ES-I3 (cell line): ENCODE results near the gene CEPT1.

Source experiments
- H3K36me3 ChIP-seq: 2 replicates; pipeline ENCODE4 v1.6.1; 2013; ENCODE audit warnings: mild to moderate bottlenecking, low read length, control low read depth, moderate library complexity; ENCODE audit not compliant: insufficient read depth
- H3K4me1 ChIP-seq: 2 replicates; pipeline ENCODE4 v1.6.1; 2013; ENCODE audit warnings: mild to moderate bottlenecking, control low read depth, low read length; ENCODE audit not compliant: insufficient read depth
- H3K9ac ChIP-seq: 2 replicates; pipeline ENCODE4 v1.6.1; 2013; ENCODE audit warnings: low read depth, mild to moderate bottlenecking, low read length, moderate library complexity
- H3K9me3 ChIP-seq: 2 replicates; pipeline ENCODE4 v1.6.1; 2013; ENCODE audit warnings: mild to moderate bottlenecking, low read length, moderate library complexity; ENCODE audit not compliant: control insufficient read depth, insufficient read depth

Gene CEPT1

GRCh38 chr1:111139324-111139955 lies 583 bp upstream of the CEPT1 start:
- H3K4me1 ChIP-seq: peaks cover 15% of the 10 kb centered on the region; the same call in 1 of the 2 replicates
- H3K9ac ChIP-seq: peak overlapping the region; percentile 78
- no peaks in the 10 kb centered on the region for H3K9me3 ChIP-seq
- H3K36me3 ChIP-seq: peaks cover 10% of the 10 kb centered on the region

DNA sequence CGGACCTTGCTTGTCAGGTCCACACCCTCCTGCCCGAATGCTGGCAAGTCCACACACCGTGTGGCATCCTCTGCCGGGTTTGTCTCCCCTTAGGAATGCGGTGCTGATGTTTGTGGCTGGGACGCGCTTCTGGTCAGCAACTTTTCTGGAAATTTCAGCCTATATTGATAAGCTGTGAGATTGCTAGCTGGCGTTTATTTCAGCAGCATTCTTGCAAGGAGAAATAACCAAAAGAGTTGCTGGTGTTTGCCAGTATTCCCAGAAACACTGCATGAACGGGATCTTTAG lies 601 bp downstream of the CEPT1 start:
- peak overlapping the region; percentile 78 for H3K9ac ChIP-seq
- H3K9me3 ChIP-seq: no peaks in the 10 kb centered on the region
- peaks cover 15% of the 10 kb centered on the region; the same call in 1 of the 2 replicates for H3K4me1 ChIP-seq
- H3K36me3 ChIP-seq: peaks cover under 1% of the 10 kb centered on the region; the same call in 1 of the 2 replicates

DNA sequence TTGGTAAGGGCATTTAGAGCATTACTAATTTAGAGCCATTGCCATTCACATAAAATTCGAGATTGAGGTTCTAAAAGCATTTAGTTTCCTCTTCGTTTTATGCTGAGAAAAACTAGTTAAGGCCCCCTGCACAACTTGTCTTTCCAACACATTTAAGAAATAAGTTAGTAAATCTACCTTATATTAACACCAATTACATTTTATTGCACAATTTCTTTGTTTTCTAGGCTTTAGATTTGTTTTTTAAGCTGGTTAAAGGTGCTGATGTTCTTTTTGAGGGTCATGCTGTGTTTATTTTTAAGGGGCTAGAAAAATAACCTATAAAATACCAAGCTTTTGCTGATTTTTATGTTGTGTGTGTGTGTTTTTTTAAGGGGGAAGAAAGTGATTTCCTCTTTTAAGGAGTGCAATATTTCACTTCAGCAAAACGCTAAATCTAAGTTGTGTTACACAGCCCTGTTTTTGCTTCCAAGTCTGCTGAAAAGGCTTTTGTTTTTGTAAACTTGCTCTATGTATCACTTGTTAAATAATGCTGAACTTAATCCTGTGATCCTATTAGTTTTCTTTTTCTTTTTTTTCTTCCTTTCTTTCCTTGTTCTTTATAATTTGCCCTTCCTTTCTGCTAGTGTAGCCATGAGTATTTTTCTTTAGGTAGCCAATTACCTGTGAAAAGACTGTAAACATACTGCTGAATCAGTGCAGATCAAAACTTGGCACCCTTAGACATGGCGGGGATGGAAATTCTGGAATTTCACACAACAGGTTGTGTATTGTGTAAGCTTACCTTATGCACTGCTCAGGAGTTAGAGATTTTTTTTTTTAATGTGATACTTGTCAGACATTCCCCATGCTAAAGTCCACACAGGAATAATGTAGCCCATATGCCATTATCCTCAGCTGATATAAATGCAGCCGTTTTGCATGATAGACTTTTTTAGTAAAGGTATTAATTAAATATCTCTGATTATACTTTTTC lies 1.5 kb downstream of the CEPT1 start:
- H3K4me1 ChIP-seq: peaks cover 15% of the 10 kb centered on the region; the same call in 1 of the 2 replicates
- H3K36me3 ChIP-seq: no peaks in the 10 kb centered on the region; the same call in 1 of the 2 replicates
- H3K9ac ChIP-seq: peak overlapping the region; percentile 78
- no peaks in the 10 kb centered on the region for H3K9me3 ChIP-seq

- Histone ChIP-seq H3K36me3 (no peaks in the 10 kb centered on the region; the same call in 1 of the 2 replicates), H3K4me1 (peaks cover 15% of the 10 kb centered on the region; the same call in 1 of the 2 replicates), H3K9ac (no peak overlapping the region)
These were observed 2.4 kb downstream of the CEPT1 start for GRCh38 chr1:111142356-111142975.

GRCh38 chr1:111145542-111145941 lies 5.5 kb downstream of the CEPT1 start:
- Histone ChIP-seq H3K36me3 (peaks cover 8% of the 10 kb centered on the region), H3K4me1 (peaks cover 15% of the 10 kb centered on the region; the same call in 1 of the 2 replicates), H3K9me3 (no peaks in the 10 kb centered on the region), H3K9ac (no peak overlapping the region)

More at GRCh38 chr1:111142356-111142975, 2.4 kb downstream of the CEPT1 start:
- no peaks in the 10 kb centered on the region for H3K9me3 ChIP-seq

GRCh38 chr1:111145963-111146768 lies 6.1 kb downstream of the CEPT1 start:
- no peak overlapping the region for H3K9ac ChIP-seq
- peaks cover 15% of the 10 kb centered on the region; the same call in 1 of the 2 replicates for H3K4me1 ChIP-seq
- no peaks in the 10 kb centered on the region for H3K9me3 ChIP-seq
- peaks cover 8% of the 10 kb centered on the region for H3K36me3 ChIP-seq

- peaks cover 6% of the 10 kb centered on the region; the same call in 1 of the 2 replicates for H3K4me1 ChIP-seq
- H3K36me3 ChIP-seq: peaks cover 8% of the 10 kb centered on the region
- no peaks in the 10 kb centered on the region for H3K9me3 ChIP-seq
- no peak overlapping the region for H3K9ac ChIP-seq
These were observed 7.9 kb downstream of the CEPT1 start for GRCh38 chr1:111147948-111148347.

DNA sequence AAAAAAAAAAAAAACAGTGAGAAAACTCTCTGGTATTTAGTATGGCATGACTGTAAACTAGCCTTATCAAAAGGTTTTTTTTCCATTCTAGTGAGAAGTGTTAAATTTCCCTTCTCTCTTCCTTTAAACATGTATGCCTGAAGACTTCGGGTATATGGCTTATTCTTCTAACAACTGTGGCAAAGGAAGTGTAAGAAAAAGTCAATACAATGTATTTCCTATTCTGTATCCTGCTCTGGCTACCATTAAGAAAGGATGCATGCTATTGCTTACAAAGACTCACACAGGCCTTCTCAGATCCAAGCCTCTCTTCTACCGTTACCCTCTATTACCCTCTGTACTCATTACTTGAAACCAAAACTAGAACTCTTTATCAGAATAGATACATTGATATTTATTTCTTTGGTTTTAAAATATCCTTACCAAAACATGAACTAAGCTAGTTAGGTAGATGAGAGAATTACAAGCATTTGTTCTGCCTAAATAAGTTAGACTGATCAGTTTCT lies 8.4 kb downstream of the CEPT1 start:
- H3K4me1 ChIP-seq: peaks cover 6% of the 10 kb centered on the region; the same call in 1 of the 2 replicates
- H3K36me3 ChIP-seq: peaks cover 11% of the 10 kb centered on the region
- no peak overlapping the region for H3K9ac ChIP-seq
- H3K9me3 ChIP-seq: no peaks in the 10 kb centered on the region

DNA sequence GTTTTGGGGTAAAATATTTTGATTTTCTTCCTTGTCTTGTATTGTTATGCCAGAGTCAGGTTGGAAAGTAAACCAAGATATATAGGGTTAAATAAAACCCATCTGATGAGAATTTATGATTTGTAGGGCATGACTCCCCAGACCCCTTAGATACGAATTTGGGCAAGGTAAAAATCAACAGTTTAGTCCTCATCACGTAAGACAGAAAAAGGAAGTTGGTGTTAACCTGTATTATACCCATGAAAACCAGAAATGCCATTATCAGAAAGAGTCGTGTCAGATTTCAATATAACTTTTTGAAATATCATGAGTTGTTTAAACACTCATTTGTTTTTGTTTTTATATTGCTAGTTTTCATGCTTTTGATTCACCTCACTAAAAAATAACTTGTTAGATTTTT lies 11.8 kb downstream of the CEPT1 start:
- H3K36me3 ChIP-seq: peaks cover 11% of the 10 kb centered on the region
- H3K4me1 ChIP-seq: no peaks in the 10 kb centered on the region
- no peak overlapping the region for H3K9ac ChIP-seq
- H3K9me3 ChIP-seq: no peaks in the 10 kb centered on the region

GRCh38 chr1:111154021-111154999 lies 14.3 kb downstream of the CEPT1 start:
- Histone ChIP-seq H3K9me3 (no peaks in the 10 kb centered on the region), H3K9ac (no peak overlapping the region), H3K36me3 (peaks cover 4% of the 10 kb centered on the region), H3K4me1 (no peaks in the 10 kb centered on the region)

GRCh38 chr1:111157431-111157830 lies 17.4 kb downstream of the CEPT1 start:
- peaks cover 12% of the 10 kb centered on the region for H3K36me3 ChIP-seq
- H3K4me1 ChIP-seq: no peaks in the 10 kb centered on the region
- no peak overlapping the region for H3K9ac ChIP-seq
- no peaks in the 10 kb centered on the region for H3K9me3 ChIP-seq

DNA sequence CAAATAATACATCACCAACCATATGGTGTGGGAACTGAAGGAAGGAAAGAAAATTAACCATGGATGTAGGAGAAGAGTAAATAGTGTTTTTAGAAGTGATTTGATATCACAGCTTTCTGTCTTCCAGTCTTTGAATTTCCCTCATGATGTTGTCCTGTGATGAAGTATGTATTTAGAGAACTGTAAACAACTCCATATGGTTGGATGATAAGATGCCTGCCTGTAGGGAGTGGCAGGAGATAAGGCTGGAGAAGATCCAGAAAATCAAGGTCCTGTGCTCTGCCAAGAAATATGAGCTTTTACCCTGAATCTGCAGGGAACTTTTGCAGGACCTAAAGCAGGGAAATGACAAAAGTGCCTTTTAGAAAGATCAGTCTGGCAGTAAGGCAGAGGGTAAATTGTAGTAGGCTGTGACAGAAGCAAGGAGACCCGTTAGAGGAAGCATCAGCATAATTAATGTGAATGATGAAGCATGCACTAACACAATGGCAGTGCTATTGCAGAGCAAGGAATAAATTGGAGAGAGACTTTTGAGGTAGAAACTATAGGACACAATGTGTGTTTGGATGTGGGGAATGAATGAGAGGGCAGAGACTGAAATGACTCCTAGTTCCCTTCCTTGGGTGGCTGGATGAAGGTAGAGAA lies 21.9 kb downstream of the CEPT1 start:
- Histone ChIP-seq H3K36me3 (peaks cover 8% of the 10 kb centered on the region; the same call in 1 of the 2 replicates), H3K9ac (no peak overlapping the region), H3K9me3 (no peaks in the 10 kb centered on the region), H3K4me1 (no peaks in the 10 kb centered on the region)
